ENCODE results near the gene ERICH6.

Gene ERICH6

DNA sequence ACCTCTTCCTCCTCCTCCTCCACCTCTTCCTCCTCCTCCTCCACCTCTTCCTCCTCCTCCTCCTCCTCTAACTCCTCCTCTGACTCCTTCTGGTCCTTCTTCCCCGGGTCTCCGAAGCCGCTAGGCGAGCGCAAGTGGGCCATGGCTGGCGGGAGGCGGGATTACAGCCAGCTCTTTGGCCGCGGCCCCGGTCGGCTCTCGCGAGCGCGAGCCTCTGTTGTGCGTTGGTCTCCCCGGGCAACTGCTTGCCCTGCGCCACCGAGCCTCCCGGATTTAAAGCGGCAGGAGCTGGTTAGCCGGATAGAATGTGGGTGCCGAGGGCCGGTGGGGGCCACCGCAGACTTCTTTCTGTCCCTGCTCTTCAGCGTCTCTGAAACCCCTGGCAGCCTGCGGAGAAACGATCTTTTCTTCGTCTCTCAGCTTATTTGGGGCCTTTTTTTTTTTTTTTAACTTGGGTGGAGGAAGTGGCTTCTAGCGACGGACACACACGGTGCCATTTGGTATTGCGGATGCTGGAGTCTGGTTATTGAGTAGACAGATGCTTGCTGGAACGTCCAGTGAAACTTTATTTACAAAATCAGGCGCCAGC lies at the start of gene ERICH6:
Gene ERICH6 (minus strand): TSS at position 165 of the 589 bp plus-strand sequence. CDS start 22 bp downstream, at position 143.
- peak; percentile 93 for DNase-seq (ENCODE audit: low read depth)

GRCh38 chr3:150751781-150752263 lies 48.1 kb upstream of the ERICH6 start:
- DNase-seq (ENCODE audit: low read depth), result no peak

- no peak for DNase-seq (ENCODE audit: low read depth)
Measured at GRCh38 chr3:150749255-150749654, 45.5 kb upstream of the ERICH6 start.

DNA sequence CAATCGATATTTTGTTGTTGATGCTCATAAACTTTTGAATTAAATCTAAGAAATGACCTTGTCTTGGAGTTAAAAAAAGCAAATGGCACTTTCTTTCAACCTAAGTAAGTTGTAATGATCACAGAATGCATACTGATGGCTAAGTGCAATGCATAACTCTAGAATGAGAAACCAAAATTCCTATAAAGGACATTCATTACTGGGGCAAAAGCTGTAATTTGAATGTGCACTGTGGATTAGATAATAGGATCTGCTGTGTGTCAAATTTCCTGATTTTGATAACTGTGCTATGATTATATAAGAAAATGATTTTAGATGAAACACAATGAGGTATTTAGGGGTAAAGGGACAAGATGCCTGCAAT lies 44.9 kb upstream of the ERICH6 start:
- no peak for DNase-seq (ENCODE audit: low read depth)

DNA sequence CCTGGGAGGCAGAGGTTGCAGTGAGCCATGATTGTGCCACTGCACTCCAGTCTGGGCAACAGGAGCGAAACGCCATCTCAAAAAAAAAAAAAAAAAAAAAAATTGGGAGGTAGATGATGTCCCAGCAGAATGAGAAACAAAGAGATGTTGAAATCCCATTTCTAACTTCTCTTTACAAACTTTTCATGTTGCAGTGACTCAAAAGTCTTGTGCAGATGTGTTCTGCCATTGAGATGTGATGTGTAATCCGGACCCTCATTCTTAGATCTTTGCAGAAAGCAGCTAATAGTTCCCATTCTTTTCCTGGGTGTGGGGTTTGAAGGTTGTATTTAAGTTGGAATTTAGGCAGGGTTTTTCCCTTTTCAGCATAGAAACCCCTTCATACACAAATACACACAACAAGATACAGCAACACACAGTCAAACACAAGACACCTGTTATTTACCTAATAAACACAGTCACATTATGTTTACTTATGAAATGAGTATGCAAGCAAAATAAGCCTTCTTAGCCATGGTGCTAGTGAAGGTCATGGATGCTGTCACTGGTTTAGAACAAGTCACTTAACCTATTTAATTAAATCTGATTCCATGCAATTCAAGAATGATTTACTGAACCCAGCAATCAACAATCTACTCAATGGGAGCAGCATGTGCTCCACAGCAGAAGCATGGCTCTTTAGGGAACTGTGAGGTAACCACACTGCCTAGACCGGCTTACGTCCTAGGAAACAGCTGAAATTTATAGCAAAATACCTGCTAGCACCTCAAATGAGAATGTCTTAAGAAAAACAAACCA lies 44.4 kb upstream of the ERICH6 start:
- no peak for DNase-seq (ENCODE audit: low read depth)

GRCh38 chr3:150746791-150747590 lies 43.3 kb upstream of the ERICH6 start:
- DNase-seq (ENCODE audit: low read depth), result no peak

DNA sequence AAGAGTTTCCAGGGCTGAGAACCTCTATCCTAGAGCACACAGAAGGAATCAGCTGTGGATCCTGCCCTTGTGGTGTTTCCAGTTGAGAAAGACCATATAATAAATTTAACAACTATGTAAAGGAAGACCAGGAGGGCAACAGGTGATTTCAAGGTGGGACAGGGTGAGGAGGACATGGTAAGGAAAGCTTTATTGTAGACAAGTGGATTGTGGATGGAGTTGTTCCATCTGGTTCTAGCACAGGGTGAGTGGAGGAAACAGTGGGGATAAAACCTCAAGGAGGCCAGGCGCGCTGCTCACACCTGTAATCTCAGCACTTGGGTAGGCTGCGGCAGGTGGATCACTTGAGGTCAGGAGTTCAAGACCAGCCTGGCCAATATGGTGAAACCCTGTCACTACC lies 42.1 kb upstream of the ERICH6 start:
- DNase-seq (ENCODE audit: low read depth), result no peak

- DNase-seq (ENCODE audit: low read depth), result no peak
Measured at GRCh38 chr3:150744919-150745211, 41.1 kb upstream of the ERICH6 start.

- no peak for DNase-seq (ENCODE audit: low read depth)
Measured at GRCh38 chr3:150744041-150744918, 40.6 kb upstream of the ERICH6 start.

- peak; percentile 70 for DNase-seq (ENCODE audit: low read depth)
Measured at GRCh38 chr3:150743508-150743907, 39.8 kb upstream of the ERICH6 start.

- DNase-seq (ENCODE audit: low read depth), result no peak
Measured at GRCh38 chr3:150742679-150743078, 39.0 kb upstream of the ERICH6 start.

GRCh38 chr3:150742141-150742523 lies 38.4 kb upstream of the ERICH6 start:
- no peak for DNase-seq (ENCODE audit: low read depth)

DNA sequence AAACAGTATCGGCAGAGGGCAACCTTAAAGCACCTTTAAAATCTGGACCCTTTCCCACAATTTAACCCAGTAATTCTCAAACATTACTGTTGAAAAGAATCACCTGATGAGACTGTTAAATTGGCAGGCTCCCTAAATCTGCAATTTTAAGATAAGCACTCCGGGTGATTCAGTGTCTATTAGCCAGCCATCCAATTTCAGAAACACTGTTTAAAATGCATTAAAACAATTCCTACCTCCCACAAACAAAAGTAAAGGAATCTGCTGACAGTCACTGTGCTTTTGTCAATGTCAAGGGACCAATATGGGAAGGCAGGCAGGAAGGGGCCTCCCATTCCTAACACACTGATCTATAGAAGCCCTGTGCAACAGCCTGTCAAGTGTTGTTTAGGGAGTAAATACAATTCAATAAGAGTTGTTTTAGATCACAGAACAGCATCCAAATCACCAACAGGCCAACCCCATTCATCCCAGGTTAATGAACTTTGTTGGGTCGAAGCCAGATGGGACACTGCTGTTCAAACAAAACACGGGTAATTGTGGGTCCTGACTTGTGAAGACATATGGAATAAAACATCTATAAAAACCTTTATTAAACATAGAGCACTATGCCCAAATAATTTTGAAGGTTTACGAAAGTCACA lies 37.9 kb upstream of the ERICH6 start:
- no peak for DNase-seq (ENCODE audit: low read depth)

DNA sequence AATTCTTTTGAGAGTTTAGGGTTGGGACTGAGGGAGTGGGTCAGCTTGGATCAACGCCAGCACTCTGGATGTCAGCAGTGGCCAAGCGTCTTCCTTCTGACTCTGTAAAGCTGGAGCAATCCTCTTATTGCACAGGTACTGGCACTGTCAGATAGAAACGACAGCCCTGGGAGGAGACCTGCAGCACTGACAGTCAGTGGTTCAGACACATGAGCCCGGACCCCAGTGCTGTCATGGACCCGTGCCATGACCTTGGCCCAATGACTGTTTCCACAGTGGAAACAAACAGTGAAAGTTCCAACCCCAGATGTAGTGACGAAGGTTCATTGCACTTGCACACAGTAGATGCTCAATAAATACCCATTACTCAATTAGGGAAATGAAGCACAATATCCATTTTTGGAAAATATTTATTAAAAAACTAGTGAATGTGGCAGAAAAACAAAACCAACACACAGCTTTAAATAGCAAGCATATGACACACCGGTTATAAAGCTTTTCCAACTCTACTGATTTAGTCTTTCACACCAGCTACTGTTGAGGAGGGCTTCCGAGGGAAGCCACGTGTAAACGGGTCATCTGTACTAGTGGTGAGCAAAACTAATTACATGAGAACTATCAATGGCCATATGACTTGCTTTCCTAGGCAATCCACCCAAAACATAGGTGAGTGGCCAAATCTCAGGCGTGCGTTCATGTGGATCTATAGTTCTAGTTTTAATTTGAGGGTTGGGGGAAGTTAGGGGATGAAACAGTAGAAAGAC lies 37.2 kb upstream of the ERICH6 start:
- no peak for DNase-seq (ENCODE audit: low read depth)

GRCh38 chr3:150739877-150740645 lies 36.3 kb upstream of the ERICH6 start:
- DNase-seq (ENCODE audit: low read depth), result no peak

DNA sequence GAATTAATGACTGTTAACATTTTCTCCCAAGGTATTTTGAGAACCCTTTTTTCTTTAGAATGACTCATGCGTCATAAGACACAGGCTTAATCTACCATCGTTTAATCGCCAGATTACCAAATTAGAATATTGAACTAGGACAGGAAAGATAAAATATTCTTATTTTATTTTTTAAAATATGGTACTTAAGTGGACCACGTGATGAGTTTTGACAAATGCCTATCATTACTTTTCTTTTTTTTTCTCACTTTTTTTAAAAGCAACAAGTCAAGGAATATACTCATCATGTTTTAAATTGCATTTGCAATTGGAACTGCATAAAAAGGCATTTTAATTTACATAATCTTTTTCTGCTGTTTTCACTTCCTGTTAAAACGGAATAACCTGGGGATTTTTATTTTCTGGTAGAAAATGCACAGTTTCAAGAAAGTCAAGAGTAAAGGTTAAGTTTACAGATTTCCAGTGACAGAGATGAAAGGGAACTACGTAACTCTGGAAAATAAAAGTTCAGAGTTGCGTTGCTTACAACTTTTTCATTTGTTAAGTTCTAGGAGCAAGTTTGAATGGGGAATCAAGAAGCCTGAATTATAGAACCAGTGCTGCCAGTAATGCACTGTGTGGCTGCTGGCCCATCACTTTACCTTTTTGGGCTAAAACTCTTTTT lies 35.6 kb upstream of the ERICH6 start:
- DNase-seq (ENCODE audit: low read depth), result no peak

GRCh38 chr3:150738688-150739087 lies 35.0 kb upstream of the ERICH6 start:
- DNase-seq (ENCODE audit: low read depth), result peak; percentile 23

GRCh38 chr3:150737874-150738679 lies 34.4 kb upstream of the ERICH6 start:
- peak; percentile 47 for DNase-seq (ENCODE audit: low read depth)
